Measurements from ENCODE around the gene AVP.

AVP gene

DNA sequence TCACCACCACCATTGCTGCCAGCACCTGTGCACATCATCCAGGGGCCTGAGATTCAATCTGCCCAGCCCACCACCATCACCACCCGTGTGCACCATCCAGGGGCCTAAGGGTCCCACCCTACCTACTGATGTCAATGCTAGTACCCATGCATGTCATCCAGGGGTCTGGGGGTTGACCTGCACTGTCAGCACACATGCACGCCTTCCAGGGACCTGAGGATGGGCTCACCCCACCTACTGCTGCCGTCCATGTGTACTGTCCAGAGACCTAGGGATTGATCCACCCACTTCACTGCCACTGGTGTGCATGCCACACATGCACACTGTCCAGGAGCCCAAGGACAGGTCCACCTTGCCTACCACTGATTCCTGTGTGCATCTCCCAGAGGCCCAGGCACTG lies 25.0 kb downstream of the AVP start:
- no peak overlapping the region for H3K4me3 ChIP-seq (ENCODE audit: low read length)
- TF ChIP-seq, protein P1, sequence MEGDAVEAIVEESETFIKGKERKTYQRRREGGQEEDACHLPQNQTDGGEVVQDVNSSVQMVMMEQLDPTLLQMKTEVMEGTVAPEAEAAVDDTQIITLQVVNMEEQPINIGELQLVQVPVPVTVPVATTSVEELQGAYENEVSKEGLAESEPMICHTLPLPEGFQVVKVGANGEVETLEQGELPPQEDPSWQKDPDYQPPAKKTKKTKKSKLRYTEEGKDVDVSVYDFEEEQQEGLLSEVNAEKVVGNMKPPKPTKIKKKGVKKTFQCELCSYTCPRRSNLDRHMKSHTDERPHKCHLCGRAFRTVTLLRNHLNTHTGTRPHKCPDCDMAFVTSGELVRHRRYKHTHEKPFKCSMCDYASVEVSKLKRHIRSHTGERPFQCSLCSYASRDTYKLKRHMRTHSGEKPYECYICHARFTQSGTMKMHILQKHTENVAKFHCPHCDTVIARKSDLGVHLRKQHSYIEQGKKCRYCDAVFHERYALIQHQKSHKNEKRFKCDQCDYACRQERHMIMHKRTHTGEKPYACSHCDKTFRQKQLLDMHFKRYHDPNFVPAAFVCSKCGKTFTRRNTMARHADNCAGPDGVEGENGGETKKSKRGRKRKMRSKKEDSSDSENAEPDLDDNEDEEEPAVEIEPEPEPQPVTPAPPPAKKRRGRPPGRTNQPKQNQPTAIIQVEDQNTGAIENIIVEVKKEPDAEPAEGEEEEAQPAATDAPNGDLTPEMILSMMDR (conservative IDR thresholded peaks at IDR 0.05; ENCODE audit: low read depth, low read length): no peak
- no peak for DNase-seq (ENCODE audit: low read depth)

DNA sequence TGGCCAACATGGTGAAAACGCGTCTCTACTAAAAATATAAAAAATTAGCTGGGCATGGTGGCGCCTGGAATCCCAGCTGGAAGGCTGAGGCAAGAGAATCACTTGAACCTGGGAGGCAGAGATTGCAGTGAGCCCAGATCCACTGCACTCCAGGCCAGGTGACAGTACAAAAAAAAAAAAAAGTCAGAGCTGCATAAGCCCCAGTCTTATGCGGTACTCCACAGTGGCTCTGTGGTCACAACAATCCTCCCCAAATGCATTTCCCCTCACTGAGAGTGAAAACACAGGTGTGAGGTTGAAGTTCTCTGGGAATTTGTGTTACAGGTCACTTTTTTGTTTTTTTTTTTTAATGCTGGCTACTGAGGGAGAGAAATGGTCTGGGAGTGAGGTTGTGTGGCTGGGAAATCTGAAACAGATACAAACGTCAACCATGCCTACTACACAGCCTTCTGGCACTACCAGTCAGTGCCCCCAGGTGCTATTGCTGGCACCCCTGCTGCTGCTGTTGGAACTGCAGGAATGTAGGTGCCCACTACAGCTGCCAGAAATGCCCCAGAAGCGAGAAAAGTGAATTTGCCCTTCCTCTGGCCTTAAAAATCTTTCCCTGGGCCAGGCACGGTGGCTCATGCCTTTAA lies 33.0 kb downstream of the AVP start:
- TF ChIP-seq, protein P1 (conservative IDR thresholded peaks at IDR 0.05; ENCODE audit: low read depth, low read length): no peak
- H3K4me3 ChIP-seq (ENCODE audit: low read length): no peak overlapping the region
- no peak for DNase-seq (ENCODE audit: low read depth)

DNA sequence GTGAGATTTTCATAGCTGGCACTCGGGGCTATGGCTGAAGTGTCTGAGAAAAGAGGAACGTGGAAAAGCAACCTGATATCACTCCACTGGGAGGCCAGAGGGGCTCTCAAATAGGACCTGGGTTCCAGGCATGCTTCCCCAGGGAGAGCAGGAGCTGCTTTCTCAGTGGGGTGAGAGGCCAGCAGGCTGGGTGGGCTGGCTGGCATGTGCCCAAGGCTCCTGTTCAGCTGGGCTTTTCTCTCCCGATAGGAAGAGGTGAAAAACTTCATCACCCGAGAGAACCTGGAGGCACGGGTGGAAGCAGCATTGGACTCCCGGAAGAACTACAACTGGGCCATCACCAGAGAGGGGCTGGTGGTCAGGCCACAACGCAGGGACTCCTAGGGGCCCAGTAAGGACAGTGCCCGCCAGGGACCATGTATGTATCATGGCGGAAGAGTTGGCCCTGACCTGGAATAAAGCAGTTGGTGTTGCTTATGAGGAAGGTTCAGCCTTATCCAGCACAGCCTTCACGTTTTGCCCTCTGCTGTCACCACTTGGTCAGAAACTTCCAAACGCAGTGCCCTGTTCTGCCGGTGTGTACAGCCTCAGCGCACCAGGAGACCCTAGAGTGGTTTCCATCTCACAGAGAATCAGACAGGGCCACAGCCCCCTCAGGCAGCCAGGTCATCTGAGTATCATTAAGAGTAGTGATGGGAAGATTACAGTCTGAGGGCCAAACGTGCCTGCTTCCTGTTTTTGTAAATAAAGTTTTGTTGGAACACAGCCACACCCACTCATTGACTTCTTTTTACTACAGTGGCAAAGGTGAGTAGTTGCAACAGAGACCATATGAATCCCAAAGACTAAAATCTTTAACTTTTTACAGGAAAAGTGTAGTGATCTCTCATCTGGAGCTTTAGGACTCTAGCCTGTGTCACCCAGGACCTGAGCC lies 36.8 kb downstream of the AVP start:
- H3K4me3 ChIP-seq (ENCODE audit: low read length): no peak overlapping the region
- TF ChIP-seq, protein P1 (conservative IDR thresholded peaks at IDR 0.05; ENCODE audit: low read depth, low read length): no peak
- DNase-seq (ENCODE audit: low read depth): no peak

DNA sequence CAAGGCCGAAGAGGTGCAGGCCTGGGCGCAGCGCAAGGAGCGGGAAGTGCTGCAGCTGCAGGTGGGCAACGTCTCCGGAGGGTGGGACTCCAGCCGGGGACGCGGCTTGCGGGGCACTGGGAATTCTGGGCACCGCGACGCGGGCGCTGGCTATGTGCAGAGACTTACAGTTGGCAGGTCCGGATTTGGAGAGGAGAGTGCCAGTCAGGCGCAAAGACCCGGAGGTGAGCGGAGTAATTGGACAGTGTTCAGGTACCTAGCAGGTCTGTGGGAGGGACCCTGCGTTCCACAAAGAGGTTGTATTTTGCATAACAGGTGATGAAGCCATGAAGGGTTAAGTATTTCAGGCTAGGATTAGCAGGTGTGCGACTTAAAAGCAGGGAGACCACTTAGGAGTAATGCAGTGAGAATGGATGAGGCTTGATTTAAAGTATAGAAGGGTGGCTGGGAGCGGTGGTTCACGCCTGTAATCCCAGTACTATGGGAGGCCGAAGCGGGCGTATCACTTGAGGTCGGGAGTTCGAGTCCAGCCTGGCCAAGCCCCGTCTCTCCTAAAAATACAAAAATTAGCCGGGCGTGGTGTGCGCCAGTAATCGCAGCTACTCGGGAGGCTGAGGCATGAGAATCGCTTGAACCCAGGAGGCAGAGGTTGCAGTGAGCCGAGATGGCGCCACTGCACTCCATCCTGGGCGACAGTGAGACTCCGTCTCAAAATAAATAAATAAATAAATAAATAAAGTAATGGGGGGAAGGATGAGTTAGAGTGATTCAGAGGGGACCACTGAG lies 37.7 kb downstream of the AVP start:
- peak overlapping the region; percentile 73 for H3K4me3 ChIP-seq (ENCODE audit: low read length)
- DNase-seq (ENCODE audit: low read depth): no peak
- TF ChIP-seq, protein P1 (conservative IDR thresholded peaks at IDR 0.05; ENCODE audit: low read depth, low read length): no peak

DNA sequence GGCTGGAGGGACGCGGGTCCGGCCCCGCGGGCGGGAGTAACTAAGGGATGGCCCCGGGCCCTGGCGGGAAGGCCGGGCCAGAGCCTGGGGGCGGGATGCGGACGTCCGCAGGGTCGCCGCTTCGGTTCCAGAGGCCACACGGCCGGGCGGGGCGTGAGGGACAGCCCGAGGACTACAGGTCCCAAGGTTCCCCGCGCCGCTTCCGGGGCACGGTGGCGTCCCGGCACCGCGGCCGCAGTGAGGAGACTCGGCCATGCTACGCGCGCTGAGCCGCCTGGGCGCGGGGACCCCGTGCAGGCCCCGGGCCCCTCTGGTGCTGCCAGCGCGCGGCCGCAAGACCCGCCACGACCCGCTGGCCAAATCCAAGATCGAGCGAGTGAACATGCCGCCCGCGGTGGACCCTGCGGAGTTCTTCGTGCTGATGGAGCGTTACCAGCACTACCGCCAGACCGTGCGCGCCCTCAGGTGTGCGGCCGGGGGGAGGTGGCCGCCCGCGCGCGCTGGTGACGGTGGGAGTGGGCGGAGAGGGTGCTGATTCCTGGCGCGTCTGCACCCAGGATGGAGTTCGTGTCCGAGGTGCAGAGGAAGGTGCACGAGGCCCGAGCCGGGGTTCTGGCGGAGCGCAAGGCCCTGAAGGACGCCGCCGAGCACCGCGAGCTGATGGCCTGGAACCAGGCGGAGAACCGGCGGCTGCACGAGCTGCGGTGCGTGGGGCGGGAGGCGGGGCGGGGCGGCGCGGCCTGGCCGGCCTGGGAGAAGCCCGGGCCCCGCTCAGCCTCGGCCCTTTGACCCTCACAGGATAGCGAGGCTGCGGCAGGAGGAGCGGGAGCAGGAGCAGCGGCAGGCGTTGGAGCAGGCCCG lies 38.5 kb downstream of the AVP start, which contains the start of gene MRPS26:
Gene MRPS26 (plus strand): TSS at position 237 of the 861 bp plus-strand sequence. CDS start 17 bp downstream, at position 254.
- H3K4me3 ChIP-seq (ENCODE audit: low read length): peak within 1 kb of the TSS; percentile 73
- TF ChIP-seq, protein P1 (conservative IDR thresholded peaks at IDR 0.05; ENCODE audit: low read depth, low read length): no peak
- no peak for DNase-seq (ENCODE audit: low read depth)

All from retinal pigment epithelial cell (primary cell).